Stimulated activated naive CD4-positive, alpha-beta T cell (primary cell): ENCODE results near the gene PKNOX2.

ENCODE experiments used
- DNase-seq, 6 experiments: peaks; one replicate each; lab custom pipeline; 2025; lab: John Stamatoyannopoulos, UW

Gene PKNOX2

DNA sequence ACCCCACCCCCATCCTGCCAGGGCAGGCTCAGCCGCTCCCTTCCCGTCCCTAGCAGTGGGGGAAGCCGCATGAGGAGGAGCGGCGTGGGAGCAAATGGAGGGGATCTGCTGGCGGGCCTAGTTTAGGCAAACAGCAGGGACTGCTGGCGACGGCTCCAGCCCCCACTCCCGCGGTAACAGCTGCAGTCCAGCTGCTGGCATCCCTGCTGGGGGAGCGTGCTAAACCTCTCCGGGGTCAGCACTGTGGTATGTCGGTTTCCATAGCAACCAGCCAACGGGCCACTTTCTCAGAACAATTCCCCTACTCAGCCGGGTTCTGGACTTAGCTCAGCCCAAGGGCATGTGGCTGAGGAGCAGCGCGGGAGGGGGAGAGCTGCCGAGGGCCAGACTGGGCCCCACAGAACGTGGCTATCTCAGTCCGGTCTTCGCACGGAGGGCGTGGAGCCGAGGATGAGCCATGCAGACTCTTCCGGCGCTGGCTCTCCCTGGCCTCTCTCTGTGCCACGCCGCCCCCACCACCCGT is 98.8 kb downstream of the PKNOX2 start:
- no peak for DNase-seq

DNA sequence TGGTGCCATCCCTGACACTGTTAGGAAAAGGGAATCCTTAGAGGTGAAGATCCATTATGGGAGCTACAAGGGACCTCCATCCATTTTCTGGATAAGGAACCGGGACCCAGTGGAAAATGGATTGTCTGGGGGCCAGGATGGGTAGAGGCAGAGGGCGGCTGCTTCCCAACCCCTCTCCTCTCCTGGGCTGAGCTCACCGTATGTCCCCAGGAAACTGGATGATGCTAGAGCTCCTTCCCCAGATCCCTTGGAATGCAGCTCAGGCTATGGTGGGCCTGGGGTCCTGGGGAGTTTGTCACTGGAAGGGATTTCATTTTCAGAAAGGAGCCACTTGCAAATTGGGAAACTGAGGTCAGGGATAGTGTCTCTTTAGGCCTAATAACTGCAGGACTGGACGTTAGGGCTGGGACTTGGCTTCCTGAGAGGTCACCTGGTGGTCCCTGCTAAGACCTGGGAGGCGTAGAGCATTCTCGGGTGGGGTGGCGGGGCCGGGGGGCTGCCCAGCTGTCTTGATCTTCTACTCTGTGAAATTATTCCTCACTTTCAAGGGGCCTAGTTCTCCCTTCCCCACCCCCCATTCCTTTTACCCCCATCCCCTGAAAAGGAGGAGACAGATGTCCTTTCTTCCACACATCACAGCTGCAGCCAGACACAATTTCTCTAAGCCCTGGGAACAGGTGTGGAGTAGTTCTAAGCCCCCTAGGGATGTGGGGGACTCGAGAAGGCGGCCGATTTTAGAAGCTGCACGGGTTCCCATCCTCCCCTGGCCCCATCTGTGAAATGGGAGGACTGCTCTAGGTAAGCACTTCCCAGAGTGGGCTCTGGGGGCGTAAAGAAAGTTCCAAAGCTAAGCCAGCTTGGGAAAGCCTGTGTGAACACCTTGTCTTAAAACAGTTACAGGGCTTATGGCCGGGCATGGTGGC is 99.8 kb downstream of the PKNOX2 start:
- no peak for DNase-seq

DNA sequence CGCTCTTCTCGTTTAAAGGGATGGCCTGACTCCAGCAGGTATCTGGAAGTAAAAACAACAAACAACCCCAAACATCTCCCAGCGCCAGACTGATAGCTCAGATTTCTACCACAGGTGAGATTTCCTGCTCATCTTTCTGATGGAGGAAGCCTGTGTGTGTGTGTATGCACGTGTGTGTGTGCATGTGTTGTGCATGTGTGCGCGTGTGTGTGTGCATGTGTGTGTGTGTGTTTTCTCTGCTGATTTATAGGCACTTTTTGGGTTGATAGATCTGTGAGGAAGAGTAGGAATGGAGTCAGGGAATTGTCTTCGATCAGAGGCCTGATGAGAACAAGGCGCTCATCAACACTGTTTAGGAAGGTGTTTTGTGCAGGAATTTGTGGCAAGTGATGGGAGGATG is 103.0 kb downstream of the PKNOX2 start:
- no peak for DNase-seq

DNA sequence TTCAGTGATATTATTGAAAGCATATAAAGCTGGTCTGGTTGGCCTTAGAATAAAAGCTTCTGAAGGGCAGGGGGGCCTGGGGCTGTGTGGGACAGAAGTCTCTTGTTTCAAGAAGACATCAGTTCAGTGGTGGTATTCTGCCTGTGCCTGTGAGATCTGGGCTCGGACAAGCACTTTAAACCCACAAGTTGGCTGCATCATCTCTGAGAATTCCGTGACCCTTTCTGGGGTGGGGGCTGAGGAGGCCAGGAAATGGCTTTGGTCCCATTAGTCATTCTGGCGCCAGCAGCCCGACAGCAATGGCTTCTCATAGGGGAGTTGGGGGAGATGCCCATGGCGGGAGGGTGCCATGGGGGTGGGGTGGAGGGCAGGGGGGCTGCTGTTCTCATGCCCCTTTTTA is 104.1 kb downstream of the PKNOX2 start:
- DNase-seq: no peak

DNA sequence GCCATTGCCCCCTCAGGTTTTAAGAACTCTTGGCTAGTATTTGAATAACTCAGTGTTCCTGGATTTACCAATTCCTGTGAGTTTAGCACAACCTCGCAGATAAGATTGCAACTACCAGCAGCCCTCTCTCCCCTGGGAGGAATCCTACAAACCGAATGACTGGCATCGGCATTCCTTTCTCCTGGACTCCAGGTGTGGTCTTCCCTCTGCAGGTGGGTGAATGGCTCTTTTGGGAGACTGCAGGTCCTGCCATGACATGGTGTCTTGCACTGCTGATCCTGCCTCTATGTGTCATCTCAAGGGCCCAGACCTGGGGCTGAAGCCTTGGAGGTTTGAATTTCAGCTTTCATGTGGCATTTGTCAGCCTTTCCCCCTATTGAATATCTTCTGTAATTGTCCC is 105.6 kb downstream of the PKNOX2 start:
- no peak for DNase-seq

DNA sequence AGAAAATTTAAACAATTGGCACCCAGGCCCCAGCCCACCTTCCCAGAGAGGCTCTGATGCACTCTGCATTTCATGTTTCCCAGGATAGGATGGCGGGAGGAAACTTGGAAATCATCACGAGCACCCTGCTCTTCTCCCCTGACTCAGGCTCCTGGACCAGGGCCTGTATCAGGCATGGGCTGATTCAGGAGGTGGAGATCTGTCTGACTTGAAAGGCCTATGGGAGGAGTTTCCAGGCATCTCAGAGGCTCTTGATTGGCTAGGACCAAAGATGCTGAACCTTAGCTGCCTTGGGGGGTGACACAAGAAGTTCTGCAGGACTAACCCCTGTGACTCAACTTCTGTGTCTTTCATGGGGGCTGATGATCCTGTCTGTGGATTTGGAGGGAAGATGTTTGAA is 106.2 kb downstream of the PKNOX2 start:
- no peak for DNase-seq

DNA sequence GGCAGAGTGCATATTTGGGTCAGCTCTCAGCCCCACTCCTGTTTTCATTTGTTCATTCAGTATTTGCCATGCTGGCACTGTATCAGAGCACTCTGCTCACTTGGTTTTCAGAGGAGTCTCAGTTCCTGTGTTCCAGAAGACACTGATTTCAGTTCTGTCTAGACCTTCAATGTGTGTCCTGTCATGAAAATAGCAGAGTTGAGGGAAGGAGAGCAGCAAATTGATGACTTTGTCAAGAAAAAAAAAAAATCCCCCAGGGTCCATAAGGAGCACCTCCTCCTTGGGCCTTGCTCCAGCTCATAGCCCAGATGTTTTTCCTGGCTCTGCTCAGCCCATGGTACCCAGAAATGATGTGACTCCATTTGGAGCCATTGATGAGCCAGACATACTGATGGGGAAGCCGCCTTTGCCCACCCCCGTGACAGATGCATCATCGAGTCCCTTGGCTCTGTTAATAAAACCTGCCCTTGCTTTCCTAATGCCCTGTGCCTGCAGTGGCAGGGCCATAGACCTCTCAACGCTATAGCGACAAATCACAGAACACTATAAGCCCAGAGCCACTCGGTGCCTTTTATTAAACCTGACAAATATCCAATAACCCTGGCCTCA is 107.0 kb downstream of the PKNOX2 start:
- DNase-seq: no peak

DNA sequence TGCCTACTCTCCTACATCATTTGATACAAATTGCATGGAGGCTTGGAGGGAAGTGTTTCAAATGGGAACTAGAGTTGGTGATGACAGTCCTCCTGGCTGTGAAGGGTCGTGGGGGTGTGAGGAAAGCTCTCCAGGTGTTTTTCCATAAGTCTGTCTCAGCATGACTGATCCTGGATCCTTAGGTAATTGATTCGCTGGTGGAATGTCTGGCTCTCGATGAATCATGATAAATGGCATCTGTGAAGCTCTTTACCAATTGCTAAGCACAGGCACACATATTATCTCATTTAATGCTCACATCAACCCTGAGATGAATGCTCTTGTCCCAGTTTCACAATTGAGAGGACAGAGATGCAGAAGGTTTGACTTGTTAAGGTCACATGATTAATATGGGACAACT is 107.5 kb downstream of the PKNOX2 start:
- no peak for DNase-seq

DNA sequence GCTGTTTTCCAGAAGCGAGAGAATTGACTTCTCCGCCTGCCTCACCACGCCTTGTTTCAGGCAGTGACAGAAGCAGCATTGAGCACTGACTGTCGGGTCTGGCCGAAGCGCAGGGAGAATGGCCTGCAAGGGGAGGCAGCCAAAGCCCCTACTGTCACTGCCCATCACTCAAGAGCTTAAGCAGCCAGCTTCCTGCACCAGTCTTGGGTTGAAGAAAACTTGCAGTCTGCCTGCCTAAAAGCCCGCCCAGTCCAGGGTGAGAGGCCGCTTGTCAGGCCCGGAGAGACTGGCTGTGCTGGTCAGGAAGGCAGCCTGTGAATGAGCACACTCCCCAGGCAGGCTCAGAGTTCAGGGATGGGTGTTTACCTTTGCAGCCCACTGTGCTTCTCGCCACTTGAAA is 108.3 kb downstream of the PKNOX2 start:
- no peak for DNase-seq

DNA sequence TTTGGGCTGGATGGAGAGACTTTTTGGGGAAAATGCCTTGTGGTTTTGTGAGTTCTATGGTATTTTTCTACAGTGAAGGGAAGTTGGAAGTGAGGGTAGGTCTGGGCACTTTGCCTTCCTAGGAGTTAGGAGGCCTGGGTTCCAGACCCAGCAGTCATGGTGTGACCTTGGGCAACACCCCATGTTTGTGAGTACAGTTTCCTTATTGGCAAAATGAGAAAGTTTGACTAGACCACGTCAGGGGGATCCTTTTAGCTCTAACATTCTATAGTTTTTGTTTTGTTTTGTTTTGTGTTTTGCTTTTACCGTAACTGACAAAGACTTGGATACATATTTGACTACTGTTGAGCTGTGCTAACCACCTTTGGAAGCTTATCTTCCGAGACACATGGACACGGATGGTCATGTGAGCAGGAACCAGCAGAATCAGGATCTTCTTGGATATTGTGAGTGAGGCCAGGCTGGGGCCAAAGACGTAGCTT is 109.0 kb downstream of the PKNOX2 start:
- no peak for DNase-seq

DNA sequence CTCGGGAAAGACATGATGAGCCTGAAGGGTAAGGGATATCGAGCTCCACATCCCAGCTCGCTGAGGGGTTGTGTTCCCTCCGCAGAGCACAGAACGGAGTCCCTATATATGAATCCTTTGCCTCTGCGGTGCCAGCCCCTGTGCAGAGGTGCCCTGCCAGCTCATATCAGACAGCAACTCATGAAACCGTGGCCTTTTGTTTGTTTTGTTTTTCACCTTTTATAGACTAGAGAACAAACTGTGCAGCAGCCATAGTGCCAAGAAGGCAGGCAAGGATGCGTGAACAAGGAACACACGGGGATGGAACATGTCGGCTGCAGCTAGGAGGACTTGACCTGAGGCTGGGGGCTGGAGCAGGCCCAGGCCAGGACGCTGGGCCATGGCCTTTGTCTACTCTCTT is 109.8 kb downstream of the PKNOX2 start:
- no peak for DNase-seq

DNA sequence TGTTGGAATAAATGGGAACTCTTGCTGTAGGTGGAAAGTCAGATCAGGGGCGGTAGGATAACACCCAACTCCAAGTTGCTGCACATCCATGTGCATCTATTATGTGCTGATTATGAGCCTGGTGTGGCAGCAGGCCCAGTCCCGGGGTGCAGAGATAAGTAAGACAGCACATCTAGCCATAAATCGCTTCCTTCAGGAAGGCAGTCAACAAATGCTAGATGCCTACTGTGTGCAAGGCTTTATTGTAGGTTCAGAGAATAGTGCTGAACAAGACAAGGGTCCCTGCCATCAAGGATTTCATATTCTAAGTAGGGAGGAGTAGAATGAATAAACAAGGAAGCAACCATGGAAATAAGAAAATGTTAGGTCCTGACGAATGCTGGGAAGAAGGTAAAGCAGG is 110.2 kb downstream of the PKNOX2 start:
- DNase-seq: no peak

DNA sequence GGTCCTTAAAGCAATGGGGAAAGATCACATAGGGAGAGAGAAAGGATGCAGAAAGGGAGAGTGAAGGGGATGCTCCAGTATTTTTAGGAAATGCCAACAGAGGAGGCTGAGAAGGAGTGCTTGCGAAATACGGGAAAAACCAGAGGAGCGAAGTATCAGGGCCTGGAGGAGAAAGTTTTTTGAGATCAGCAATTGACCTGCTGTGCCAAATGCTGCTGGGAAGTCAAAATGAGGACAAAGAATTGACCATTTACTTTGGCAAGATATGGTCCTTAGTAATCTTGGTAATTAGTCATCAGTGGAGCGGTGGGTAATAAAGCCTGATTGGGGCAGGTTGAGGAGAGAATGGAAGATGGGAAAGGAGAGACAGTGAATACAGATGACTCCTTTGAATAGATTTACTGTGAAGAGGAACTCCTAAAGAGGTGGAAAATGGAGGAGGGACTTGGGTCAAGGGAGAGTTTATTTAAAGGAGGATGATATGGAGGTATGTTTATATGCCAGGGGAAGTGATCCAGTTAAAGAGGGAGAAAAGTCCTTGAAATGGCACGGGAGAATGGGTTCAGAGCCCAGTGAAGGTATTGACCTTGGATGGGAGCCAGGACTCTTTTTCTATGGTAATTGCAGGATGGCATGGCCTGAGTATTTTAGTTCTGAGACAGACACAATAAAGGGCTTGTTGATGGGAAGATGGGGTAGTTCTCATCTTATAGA is 111.5 kb downstream of the PKNOX2 start:
- no peak for DNase-seq

DNA sequence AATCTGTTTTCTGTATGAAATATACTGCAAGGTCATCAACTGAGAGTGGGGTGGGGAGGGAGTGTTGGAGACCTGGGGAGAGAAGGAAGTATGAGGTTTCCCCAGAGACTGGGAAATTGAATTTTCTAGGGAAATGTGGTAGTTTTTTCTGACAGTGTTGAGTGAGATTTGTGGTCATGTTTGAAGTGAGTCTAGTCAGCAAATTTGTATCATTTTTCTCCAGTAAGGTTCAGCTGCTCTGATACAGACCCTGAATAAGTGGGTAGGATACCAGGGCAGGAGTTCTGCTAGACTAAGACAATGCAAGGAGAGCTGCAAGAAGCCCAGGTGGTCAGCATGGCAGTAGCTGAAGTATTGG is 112.0 kb downstream of the PKNOX2 start:
- DNase-seq: no peak

DNA sequence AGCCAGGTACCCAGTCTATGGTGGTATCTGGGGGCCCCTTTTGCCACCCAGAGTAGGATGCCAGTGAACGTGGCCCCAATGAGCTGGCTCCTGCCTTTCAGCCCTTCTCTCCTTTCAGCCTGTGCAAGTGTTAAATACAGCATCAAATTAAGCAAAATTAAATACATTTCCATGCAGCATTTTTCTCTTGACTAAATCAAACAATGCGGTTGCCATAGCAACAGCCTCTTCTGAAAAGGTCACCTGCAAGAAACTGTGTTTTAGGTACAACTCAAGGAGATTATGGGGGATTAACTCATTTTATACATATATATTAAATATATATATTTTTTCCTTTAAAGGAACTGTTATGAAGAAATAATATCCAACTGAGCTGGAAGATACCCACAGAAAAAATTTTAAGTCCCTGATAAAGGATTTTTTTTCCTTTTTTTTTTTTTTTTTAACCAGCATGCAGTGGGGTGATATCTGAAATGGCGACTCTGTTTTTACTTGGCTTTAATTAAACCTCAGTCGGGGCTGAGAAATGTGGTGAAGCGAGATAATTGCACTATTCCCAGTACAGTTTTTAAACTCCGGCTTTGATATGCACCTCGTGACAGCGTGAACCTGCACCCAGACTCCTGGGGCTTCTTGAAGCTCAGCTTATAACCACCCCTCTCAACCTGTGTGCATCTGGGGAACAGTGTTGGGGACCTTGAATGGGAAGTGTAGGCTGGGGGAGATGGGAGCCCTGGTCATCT is 115.3 kb downstream of the PKNOX2 start:
- DNase-seq: no peak

DNA sequence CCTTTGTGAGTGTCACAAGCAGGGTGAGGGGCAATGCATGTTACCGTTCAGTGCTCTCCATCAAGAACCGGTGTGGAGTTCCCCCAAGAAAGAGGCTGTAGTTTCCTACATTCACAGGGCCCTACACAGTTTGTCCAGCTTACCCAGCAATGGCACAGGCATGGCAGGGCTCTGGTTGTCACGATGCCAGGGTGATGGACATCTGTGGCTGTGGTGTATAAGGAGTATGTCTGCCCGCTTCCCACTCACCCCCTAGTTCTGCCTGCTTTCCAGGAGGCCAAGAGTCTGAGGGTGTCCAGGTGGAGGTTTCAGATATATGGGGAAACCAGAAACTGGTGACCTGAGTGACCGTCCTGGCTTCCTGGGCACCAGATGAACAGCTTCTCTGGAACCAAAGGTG is 116.1 kb downstream of the PKNOX2 start:
- DNase-seq: no peak

DNA sequence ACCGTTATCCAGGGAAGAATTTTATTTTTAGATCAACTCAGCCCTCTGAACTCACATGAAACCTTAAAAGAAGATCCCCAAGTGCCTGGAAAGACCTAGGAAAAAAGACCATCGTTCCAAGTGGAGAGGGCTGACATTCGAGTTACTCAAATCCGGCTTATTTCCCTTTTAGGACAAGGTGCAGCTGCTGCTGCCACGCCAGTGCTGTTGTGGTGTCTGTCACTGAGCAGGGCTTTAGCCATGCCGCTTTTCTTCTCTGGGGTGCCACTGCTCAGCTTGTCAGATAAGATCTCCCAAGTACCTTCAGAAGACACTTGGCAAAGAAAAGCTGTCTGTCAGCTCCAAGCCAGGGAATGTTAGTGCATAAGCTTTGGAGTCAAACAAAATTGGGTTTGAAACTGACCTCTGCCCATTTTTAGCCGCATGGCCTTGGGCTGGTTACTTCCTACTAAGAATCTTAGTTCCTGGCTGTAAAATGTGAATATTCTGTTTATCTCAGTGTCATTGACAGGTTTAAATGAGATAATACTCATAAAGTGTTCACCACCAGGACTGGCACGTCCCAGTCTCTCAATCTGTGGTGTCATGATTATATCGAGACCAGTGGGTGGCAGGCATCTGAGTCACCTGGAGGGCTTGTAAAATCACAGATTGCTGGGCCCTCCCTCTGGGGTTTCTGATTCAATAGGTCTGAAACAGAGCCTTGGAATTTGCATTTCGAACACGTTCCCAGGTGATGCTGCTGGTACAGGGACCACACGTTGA is 117.5 kb downstream of the PKNOX2 start:
- DNase-seq: no peak

DNA sequence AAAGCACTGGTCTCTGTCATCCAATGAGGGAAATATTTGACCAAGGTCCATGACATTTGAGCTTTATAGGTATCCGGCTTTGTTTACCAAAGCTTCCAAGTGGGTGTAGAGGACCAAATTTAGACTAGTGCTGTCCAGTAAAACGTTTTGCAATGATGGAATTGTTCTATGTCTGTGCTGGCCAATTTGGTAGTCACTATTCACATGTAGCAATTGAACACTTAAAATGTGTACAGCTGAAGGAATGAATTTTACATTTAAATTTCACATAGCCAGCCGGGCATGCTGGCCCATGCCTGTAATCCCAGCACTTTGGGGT is 118.0 kb downstream of the PKNOX2 start:
- no peak for DNase-seq

DNA sequence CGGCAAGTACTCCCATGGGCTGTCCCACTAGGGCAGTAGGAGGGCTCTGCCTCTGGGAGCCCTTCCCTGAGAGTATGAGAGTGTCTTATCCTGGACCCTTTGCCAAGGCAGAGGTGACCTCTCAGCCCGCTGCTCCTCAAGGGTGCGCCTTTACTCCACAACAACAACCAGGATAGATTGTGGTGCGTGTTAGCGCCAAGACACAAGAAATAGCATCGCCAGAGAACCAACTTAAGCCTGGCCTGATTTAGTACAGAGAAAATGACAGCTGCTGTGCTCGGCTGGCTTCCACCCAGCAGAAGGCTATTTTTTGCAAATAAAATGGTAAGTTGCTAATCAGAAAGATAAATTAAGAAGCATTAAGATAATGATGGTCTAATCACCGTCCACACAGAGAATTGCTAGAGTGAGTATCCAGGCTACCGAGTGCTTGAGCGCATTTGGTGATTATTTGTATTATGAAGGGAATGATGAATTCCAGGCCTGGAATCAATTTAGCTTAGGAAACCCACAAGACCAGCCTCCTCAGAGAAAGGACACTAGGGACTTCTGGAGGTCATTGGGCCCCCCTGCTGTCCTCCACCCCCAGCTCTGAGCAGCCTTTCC is 119.8 kb downstream of the PKNOX2 start:
- no peak for DNase-seq

DNA sequence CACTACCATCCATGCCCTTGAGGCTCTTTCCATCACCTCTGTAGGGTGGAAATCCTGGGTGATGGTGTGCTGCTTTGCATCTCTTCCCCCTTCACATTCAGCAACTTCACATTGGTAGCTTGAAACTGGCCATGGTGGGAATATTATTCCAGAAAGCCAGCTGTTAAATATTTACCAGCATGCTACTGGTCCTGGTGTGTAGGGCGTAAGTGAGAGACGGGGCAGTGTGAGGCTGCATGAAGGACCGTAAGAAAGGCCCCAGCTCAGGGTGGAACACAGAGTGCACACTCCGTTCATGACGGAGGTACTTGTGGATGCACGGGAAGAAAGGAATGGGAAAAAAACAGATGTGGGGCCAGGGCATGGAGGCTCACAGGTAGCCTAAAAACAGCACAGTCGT is 121.3 kb downstream of the PKNOX2 start:
- no peak for DNase-seq

DNA sequence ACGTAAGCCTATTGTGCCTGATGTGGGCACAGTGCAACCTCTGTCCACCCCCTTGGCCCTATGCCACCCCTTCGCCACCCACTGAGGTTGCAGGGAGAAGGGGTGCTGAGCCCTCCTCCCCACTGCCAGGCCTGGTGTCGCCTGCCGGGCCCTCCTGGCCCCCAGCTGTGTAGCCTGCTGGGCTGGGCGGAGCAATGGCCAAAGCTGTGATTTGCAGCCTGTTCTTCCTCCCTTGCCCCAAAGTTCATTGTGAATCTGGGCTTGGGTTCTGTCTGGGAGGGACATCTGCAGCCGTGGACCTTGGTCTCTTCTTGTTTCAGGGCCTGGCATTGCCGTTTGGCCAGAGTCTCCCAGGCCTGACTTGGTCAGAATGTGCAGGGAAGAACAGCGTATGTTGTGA is 121.9 kb downstream of the PKNOX2 start:
- no peak for DNase-seq
